Measurements from ENCODE around the gene LOXL1. TPM values are rescaled to one million over a fixed set of nuclear protein-coding genes. Genes with fewer than 3 reads are reported as not detected.

Gene LOXL1
- total and polyA plus RNA-seq, 7 donors: 3.0 to 27.7 (median 9.7) TPM; not detected in 1

- TF ChIP-seq, protein P1, sequence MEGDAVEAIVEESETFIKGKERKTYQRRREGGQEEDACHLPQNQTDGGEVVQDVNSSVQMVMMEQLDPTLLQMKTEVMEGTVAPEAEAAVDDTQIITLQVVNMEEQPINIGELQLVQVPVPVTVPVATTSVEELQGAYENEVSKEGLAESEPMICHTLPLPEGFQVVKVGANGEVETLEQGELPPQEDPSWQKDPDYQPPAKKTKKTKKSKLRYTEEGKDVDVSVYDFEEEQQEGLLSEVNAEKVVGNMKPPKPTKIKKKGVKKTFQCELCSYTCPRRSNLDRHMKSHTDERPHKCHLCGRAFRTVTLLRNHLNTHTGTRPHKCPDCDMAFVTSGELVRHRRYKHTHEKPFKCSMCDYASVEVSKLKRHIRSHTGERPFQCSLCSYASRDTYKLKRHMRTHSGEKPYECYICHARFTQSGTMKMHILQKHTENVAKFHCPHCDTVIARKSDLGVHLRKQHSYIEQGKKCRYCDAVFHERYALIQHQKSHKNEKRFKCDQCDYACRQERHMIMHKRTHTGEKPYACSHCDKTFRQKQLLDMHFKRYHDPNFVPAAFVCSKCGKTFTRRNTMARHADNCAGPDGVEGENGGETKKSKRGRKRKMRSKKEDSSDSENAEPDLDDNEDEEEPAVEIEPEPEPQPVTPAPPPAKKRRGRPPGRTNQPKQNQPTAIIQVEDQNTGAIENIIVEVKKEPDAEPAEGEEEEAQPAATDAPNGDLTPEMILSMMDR (IDR thresholded peaks at IDR 0.05): no peak
- TF ChIP-seq POLR2A (IDR thresholded peaks at IDR 0.05): no peak
- no peak for TF ChIP-seq EP300 (IDR thresholded peaks at IDR 0.05)
- no peak for TF ChIP-seq POLR2AphosphoS5 (IDR thresholded peaks at IDR 0.05)
Measured at GRCh38 chr15:73908822-73909122, 17.5 kb upstream of the LOXL1 start.

GRCh38 chr15:73909651-73910050 is 16.6 kb upstream of the LOXL1 start:
- intact Hi-C loops (cut with DNase I): loop anchor here (10.0 kb wide), 2 partner anchors 155 to 205 kb away; partner anchors contain the start of gene INSYN1
- WGBS, 2 donors: 82 to 89% methylated on average over 2 of the region's 2 CpGs
- Histone ChIP-seq H3K27me3 (no peaks in the 10 kb centered on the region), H3K4me1 (no peaks in the 10 kb centered on the region), H3K9me3 (no peaks in the 10 kb centered on the region), H3K4me3 (no peak overlapping the region), H3K36me3 (no peaks in the 10 kb centered on the region), H3K27ac (no peak overlapping the region)
- TF ChIP-seq EP300 (IDR thresholded peaks at IDR 0.05) (no peak), POLR2A (IDR thresholded peaks at IDR 0.05) (no peak), POLR2AphosphoS5 (IDR thresholded peaks at IDR 0.05) (no peak)
- TF ChIP-seq, protein P1 (IDR thresholded peaks at IDR 0.05): no peak
- DNase-seq: no peak

More at GRCh38 chr15:73908822-73909122, 17.5 kb upstream of the LOXL1 start:
- H3K9me3 ChIP-seq: no peaks in the 10 kb centered on the region
- intact Hi-C loops (cut with DNase I): loop anchor here (10.0 kb wide), 2 partner anchors 154 to 204 kb away; partner anchors contain the start of gene INSYN1
- no peak overlapping the region for H3K27ac ChIP-seq
- H3K36me3 ChIP-seq: no peaks in the 10 kb centered on the region
- 90 to 92% methylated on average over 2 of the region's 2 CpGs for WGBS, 2 donors
- H3K4me3 ChIP-seq: no peak overlapping the region
- H3K27me3 ChIP-seq: no peaks in the 10 kb centered on the region
- H3K4me1 ChIP-seq: no peaks in the 10 kb centered on the region
- DNase-seq: no peak

- H3K36me3 ChIP-seq: no peaks in the 10 kb centered on the region
- H3K9me3 ChIP-seq: no peaks in the 10 kb centered on the region
- no peak overlapping the region for H3K4me3 ChIP-seq
- DNase-seq: no peak
- H3K4me1 ChIP-seq: no peaks in the 10 kb centered on the region
- H3K27ac ChIP-seq: no peak overlapping the region
- TF ChIP-seq, protein P1 (IDR thresholded peaks at IDR 0.05): no peak
- no peak for TF ChIP-seq POLR2AphosphoS5 (IDR thresholded peaks at IDR 0.05)
- intact Hi-C loops (cut with DNase I): no loop called here
- H3K27me3 ChIP-seq: no peaks in the 10 kb centered on the region
- WGBS, 2 donors: 73 to 79% methylated on average over 7 of the region's 7 CpGs
Measured at GRCh38 chr15:73910522-73911303, 15.5 kb upstream of the LOXL1 start.

DNA sequence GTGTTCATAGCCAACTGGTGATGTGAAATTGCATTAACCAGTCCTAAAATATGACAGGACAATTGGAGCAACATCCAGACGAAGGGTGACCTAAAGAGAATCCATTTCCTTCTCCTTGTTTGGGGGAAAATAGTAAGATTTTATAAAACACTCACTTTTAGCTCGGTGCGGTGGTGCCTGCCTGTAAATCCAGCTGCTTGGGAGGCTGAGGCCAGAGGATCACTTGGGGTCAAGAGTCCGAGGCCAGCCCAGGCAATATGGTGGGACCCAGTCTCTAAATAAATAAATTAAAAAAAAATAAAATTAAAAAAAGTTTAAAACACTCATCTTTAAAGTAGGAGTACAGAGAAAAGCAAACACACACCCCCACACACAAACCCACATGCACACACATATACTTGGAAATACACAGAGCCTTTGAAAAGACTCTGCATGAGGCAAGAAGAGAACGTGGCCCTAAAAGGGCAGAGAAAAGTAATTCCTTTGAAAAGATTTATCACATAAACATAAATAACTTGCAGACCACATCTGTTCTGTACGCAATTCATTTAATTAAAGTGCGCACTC is 14.1 kb upstream of the LOXL1 start:
- Histone ChIP-seq H3K9me3 (no peaks in the 10 kb centered on the region), H3K27ac (no peak overlapping the region), H3K4me1 (no peaks in the 10 kb centered on the region), H3K27me3 (no peaks in the 10 kb centered on the region), H3K4me3 (no peak overlapping the region), H3K36me3 (no peaks in the 10 kb centered on the region)
- DNase-seq: no peak
- WGBS, 2 donors: 77 to 85% methylated on average over 7 of the region's 7 CpGs
- intact Hi-C loops (cut with DNase I): no loop called here
- no peak for TF ChIP-seq EP300 (IDR thresholded peaks at IDR 0.05)
- no peak for TF ChIP-seq POLR2AphosphoS5 (IDR thresholded peaks at IDR 0.05)
- no peak for TF ChIP-seq POLR2A (IDR thresholded peaks at IDR 0.05)
- TF ChIP-seq, protein P1 (IDR thresholded peaks at IDR 0.05): no peak

Data from sigmoid colon (tissue), 7 donors.